Activated naive CD4-positive, alpha-beta T cell treated with anti-CD3 and anti-CD28 coated beads, Interleukin-2, amount 10 ng/mL, durations not matched to agents 5 hours and 36 hours (primary cell): ENCODE results near the gene CLTC. TPM values are rescaled to one million over a fixed set of nuclear protein-coding genes. Genes with fewer than 3 reads are reported as not detected.

Source experiments
- total RNA-seq, 2 experiments: library from RNA; stranded (reverse); gene quantifications; one replicate each; pipeline ENCODE4 v1.2.3, GENCODE V29; 2021

The CLTC gene
- total RNA-seq, result 100 to 1,000 TPM; 128 to 130 TPM

DNA sequence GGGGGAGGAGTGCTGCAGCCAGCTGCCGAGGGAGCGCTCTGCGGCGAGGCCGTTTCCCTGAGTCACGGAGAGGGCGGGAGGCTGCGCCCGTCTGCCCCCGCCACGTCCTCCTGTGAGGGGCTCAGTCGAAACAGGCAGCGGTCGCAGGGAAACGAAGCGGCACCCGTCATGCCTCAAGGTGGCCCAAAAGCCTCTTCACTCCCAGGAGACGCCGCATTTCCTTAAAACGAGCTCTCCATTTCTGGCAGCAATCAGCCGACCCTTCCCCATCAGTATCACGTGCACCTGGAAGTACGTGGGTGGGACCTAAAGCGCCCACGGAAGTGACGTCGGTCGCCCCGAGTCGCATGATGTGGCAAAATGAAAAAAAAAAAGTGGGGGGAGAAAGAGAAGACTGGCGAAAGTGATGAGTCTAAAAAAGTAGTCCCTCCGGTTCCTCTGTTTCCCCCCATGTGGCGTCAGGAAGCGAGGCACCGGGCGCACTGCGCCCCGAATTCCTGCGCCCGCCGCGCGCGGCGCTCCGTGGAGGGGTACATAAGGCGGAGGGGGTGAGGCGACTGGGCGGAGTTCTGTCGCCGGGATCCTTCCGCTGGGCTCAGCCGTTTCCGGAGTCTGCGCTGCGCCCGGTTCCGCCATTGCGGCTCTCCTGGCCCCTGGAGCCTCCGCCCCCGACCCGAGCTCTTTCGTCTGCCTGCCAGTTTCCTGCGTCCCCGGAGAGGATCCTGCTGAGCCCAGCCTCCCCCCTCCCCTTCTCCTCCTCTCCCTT, at the start of gene CLTC:
CLTC (plus strand) TSS at position 598 of the 766 bp plus-strand sequence. CDS start 237 bp downstream, outside the sequence.

DNA sequence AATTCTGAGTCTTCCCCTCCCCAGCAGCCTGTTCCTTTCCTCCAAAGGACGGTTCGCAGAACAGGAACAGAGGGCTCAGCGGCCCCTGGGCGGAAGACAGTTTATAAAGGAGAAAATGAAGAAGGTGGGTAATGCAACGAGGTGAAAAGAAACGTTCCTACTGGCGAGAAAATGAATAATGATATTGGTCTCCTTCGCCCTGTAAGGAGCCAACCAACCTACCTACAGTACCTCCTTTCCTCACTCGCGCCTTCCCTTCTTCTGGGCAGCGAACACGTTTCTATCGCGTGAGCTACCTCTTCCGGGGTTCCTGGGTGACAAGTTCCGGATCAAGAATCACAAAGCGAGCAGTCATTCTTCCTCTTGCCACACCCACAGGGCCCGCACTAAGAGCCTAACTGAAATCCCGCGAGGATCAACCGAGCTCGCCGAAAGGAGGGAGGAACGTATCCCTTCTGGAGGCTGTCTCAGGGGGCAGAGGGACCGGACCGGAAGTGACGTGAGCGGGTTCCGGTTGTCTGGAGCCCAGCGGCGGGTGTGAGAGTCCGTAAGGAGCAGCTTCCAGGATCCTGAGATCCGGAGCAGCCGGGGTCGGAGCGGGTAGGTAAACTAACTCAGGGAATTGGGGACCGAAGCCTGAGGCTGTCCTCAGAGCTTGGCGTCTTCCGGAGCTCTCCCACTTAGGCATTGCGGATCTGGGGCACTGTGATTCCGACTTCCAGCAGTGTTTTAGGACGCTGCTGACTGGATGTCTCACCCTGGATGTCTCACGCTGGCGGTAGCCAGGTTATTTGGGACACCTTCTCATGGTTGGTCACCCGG, 87.7 kb downstream of the CLTC start, which contains the start of the genes PTRH2 and VMP1:
PTRH2 (minus strand) TSS at position 282 of the 822 bp plus-strand sequence. CDS start 9,452 bp downstream, outside the sequence.
VMP1 (plus strand) TSS at position 506 of the 822 bp plus-strand sequence. CDS start 23,793 bp downstream, outside the sequence.

Other genes starting within 250 kb of the CLTC start
- 10 to 100 TPM; 20.2 to 23.9 TPM for gene DHX40, start 54.3 kb upstream of the CLTC start, total RNA-seq
- 10 to 100 TPM; 17.5 to 19.1 TPM for gene PTRH2, start 87.5 kb downstream of the CLTC start, total RNA-seq
- gene VMP1, start 87.8 kb downstream of the CLTC start, total RNA-seq, result 100 to 1,000 TPM; 189 to 206 TPM